NCI-H1105 treated with DMSO at 0.1 percent for 48 hours (cell line): ENCODE measurements around the gene MAMLD1.

ENCODE experiments used
- DNase-seq: peaks from one replicate; lab custom pipeline; 2025; lab: John Stamatoyannopoulos, UW

The MAMLD1 gene

DNA sequence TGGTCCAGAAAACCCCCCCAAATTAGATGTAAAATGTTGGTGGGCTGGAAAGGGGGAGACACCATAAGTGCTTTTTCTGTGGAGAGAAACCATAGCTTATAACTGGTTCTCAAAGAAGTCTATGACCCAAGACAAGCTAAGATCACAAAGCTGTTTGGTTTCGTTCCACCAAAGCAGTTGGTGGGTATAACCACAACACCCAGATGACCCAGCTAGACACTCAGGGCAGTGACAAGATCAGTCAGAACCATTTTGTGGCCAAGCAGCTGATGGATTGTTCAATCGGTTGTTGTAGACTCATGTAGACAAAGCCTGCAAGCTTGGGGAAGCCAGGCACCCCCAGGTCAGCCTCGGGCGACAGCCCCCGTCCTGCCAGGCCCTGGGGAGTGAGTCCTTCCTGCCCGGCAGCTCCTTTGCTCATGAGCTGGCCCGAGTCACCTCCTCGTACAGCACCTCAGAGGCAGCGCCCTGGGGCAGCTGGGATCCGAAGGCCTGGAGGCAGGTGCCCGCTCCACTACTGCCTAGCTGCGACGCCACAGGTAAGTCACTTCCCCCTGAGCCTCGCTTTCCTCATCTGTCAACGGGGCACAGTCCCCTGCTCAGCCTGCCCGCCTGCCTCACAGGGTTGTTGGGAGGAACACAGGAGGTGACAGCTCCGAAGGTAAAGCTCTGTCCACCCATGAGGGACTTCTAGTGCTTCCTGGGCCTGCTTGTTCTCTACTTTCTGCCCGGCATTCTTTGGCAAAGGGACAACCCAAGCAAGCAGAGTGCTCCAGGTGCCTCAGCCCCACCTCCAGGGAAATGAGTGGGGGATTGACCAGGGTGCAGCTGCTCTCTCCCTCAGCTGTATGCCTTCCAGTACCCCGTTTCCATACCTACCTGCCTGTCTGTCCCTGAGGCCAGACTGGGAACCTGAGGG lies 140.1 kb downstream of the MAMLD1 start:
- no peak for DNase-seq

- DNase-seq = no peak
These were observed 140.7 kb downstream of the MAMLD1 start for GRCh38 chrX:150503898-150504219.

GRCh38 chrX:150504397-150505182 lies 141.5 kb downstream of the MAMLD1 start:
- no peak for DNase-seq

- DNase-seq = no peak
These were observed 142.9 kb downstream of the MAMLD1 start for GRCh38 chrX:150506020-150506419.

- DNase-seq = peak; percentile 54
These were observed 143.4 kb downstream of the MAMLD1 start for GRCh38 chrX:150506486-150506885.

DNA sequence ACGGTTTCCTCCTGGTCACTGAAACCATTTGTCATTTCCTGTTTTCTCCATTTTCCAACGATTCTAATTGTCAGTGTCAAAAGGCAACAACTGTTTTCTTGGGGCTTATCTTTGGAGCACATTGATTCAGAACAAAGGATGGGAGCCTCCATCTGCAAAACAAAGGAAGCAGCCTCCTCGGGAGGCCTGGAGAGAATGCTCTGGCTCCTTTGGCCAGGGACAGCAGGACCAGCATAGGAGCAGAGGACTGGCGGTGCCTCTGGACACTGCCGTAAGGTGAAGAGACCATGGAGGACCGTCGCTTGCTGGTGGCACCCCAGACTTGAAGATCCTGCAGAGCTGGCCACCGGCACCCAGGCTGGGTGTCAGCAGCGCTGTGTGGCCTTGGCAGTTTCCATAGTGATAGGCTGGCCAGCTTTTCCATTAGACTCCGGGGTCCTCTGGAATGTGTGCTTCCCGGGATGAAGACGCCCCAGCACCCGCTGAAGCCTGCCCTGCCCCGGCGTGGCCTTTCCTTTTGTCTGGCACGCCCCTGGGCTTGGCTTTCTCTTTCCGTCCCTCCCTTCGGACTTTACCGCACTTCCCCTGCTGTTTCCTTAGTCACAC lies 144.2 kb downstream of the MAMLD1 start:
- DNase-seq = no peak

DNA sequence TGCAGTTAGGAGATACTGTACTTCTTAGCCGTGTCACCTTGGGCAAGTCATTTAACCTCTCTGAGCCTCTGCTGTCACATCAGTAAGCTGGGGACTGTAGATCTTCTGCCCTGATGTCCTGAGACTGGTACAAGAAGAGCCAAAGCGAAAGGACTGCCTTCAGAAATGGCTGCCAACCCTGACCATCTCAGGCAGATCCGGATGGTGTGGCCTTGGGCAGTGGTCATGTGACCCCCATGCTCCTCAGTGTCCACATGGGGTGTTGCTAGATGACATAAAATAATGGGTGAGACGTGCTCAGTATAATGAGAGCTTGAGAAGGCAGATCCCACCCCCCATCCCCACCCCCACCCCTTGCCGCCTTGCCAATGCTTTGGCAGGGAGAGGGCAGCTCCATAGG lies 144.9 kb downstream of the MAMLD1 start:
- no peak for DNase-seq

GRCh38 chrX:150508451-150509367 lies 145.6 kb downstream of the MAMLD1 start:
- DNase-seq = no peak

DNA sequence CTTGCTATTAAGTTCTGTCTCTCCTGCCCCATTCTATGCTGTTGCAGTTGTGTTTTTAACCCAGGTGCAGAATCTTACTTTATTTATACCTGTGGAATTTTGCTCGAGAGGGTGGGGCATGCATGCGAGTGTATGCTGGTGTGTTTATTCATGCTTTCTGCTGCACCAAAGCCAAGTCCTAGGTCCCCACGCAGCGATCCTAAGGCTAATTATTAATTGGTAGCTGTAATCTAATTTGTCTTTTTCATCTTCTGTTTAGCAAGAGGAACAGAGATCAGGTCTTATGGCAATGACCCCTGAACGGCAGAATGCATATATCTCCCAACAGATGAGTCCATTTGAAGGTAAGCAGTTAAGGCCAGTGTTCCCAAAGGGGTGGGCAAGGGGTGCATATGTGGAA lies 146.6 kb downstream of the MAMLD1 start:
- no peak for DNase-seq

DNA sequence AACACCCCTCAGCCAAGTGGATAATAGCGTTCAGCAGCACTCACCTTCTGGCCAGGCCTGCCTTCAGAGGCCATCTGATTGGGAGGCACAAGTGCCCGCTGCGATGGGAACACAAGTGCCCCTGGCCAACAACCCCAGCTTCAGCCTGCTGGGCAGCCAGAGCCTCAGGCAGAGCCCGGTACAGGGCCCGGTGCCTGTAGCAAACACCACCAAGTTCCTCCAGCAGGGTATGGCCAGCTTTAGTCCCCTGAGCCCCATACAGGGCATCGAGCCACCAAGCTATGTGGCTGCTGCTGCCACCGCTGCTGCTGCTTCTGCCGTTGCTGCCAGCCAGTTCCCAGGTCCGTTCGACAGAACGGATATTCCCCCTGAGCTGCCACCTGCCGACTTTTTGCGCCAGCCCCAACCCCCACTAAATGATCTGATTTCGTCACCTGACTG lies 149.4 kb downstream of the MAMLD1 start:
- DNase-seq = peak; percentile 55

GRCh38 chrX:150513544-150513943 lies 150.4 kb downstream of the MAMLD1 start:
- DNase-seq = no peak

DNA sequence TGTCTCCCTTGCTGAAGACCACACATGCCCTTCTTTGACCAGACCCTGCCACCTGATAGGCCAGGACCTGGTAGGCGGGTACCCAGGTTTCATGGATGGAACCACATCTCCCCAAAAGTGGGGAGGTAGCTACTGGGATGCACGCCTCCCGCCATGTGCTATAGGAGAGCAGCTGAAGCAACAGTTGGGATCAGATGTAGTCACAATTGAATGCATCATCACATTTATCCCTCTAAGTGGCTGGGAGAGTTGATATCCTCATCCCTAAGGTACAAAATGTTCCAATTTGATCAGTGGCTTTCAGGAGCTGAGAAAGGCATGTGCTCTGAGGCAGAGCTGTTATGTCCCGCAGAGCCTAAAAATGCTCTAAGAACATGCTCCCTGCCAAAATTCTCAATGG lies 151.3 kb downstream of the MAMLD1 start:
- no peak for DNase-seq

DNA sequence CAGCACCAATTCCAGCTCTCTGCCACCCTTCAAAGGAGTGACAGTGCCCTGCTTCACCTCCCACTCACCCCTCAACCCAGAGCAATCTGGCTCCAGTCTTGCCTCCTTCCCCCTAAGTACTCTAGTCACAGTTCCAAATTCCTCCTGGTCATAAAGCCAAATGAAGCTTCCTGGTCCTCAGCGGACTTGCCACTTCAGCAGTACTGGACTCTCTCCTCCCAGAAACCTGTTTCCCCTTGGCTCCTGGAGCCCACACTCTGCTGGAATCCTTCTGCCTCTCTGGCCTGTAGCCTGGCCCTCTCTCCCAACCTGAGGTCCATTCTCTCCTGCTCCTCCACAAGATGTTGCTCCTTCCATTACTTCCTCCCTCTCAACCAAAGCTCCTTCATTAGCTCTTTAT lies 152.7 kb downstream of the MAMLD1 start:
- DNase-seq = no peak

DNA sequence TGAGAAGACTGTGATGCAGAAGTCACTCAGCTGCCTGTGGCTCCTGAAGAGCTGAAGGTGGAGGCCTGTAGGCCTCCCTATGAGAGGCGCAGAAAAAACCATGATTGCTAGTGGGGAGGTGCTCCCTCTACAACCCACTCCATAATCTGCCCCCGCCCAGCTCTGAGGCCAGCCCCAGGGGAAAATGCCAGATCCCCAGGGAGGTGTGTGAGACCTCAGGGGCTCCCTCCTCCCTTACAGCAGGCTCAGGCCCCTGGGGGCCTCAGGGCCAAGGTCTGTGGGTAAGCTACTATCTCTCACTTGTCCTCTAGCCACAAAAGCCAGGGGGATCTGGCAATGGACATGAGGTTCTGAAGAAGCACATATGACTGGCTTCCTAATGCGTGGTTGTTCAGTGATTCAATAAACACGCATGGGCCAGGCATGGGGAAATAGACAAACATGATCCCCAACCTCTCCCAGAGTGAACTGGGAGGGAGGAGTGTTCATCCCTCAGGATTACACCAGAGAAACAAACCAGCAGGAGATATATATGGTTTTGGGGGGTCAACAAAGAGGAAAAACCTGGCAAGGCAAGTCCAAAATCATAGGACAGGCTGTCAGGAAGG lies 154.3 kb downstream of the MAMLD1 start:
- DNase-seq = no peak

- no peak for DNase-seq
These were observed 159.4 kb downstream of the MAMLD1 start for GRCh38 chrX:150522494-150522893.

- DNase-seq = no peak
These were observed 162.2 kb downstream of the MAMLD1 start for GRCh38 chrX:150525061-150525919.

- no peak for DNase-seq
These were observed 163.6 kb downstream of the MAMLD1 start for GRCh38 chrX:150526692-150527091.

- DNase-seq = no peak
These were observed 164.0 kb downstream of the MAMLD1 start for GRCh38 chrX:150527108-150527507.

DNA sequence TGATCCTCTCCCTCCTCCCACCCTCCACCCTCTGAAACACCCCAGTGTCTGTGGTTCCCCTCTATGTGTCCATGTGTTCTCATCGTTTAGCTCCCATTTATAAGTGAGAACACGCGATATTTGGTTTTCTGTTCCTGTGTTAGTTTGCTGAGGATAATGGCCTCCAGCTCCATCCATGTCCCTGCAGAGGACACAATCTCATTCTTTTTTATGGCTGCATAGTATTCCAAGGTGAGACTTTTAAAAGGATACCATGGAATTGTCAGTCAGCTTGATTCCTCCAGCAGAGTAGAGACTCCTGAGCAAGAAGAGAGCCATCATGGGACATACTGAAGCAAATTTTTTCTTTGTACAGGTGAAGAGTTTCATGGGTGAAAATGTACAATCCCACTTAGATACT lies 166.5 kb downstream of the MAMLD1 start:
- no peak for DNase-seq

DNA sequence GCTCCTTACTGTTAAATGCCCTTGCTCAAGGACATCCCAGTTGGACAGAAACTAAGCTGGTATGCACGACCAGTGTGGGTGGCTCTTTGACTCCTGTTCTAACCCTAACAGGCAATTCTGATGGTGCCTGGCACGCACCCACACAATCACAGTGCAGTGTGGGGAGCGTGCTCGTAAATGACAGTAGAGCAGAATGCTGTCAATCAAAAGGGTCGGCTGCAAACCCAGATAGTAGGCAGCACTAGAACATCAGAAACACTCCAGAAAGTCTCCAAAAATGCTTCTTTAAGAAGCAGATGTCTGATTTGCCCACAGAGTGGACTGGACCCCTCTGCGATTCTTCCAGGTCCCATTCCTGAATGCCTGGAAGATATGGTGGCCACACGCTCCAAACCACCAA lies 167.7 kb downstream of the MAMLD1 start:
- no peak for DNase-seq
